NCI-H1092 treated with DMSO at 0.1 percent for 48 hours (cell line): ENCODE results near the gene DSC3.
"Not testable (repeated sequence)": the region's sequence is repeated elsewhere in the genome, so short reads cannot be mapped to it uniquely, and the experiment has no call there.

Experiments used
- DNase-seq: peaks from one replicate; lab custom pipeline; 2025; lab: John Stamatoyannopoulos, UW

The DSC3 gene

DNA sequence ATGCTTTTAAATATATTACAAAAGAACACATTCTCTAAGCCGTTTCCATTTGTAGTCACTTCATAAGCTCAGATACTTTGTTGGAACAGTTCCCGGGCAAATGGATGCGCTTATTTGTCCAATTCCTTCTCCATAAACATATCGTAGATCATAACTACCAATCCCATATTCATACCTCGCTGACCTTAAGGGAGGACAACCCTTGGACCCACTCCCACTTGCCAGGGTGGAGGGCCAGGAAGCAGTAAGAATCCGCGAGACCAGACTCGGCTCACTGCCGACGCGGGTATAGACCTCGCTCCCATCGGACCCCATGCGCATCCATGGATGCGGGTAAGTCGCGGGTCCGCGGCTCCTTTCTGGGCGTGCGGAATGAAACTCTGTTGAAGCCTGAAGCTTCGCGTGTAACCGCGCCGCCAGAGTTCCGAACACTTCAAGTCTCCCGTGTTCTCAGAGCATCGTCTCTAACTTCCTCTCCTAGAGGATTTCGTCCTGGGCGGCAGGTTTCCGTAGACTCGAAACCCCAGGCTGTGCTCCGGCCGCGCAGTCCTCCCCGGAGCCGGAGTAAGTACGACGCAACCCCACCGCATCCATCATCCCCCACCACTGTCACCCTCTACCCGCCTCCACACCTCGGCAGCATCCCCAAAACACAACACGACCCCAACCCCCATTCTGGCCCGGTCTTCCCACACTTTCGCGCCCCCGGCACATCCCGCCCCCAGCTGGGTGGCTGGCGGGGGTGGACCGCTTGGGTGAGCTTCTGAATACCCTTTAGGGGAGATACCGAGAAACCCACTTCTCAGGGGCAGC lies 1.1 kb downstream of the DSC3 start:
- no peak for DNase-seq

DNA sequence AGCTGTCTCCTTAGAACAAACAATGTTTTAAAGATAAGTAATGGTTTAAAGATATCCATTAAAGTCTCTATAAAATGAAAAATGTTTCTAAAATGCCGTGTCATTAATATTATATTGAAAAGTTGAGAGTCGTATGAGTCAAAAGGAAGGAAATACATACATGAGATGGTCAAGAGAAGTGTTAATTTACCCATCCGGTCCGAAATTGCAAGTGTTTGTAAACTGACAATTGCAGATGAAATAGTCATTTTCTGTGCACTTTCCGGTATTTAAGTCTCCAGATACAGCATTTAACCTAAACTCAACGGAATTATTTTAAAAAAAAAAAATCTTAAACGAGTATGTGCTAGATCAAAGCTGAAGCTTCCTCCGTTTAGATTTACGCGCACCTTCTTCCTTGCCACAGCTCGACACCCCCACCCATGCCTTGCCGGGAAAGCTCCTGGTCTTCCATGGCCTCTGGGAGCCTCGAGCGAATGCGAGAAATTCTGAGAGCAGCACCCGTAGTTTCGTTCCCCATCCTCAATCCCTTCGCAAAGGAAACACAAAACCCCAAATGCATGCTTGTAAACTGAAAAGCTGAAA lies 1.8 kb downstream of the DSC3 start:
- no peak for DNase-seq

DNA sequence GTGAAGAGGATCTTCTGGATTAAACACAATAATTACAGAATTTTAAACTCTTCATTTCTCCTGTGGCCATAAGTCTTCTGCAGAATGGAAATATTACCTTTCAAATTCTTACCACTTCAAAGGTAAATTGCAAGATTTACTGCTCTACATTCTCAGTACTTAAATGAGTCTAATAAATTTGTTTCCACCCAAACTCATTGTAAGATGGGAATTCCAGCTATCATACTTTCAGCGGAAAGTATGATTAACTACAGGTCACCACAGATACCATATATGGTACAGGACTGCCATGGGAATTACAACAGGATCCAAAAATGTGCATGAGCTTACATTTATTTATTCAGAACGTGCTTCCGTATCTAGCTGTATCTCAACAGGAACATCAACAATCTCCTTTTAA lies 3.1 kb downstream of the DSC3 start:
- DNase-seq = no peak

DNA sequence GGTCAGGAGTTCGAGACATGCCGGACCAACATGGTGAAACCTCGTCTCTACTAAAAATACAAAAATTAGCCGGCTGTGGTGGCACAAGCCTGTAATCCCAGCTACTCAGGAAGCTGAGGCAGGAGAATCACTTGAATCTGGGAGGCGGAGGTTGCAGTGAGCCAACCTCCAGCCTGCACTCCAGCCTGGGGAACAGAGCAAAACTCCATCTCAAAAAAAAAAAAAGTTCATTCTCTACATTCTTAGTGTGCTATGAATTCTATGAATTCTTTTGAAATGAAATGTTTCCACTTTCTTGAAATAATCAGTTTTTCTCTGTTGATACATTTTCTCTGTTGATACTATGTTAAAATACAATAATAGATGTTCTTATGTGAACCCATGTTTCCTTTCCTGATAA lies 4.9 kb downstream of the DSC3 start:
- not testable (repeated sequence) for DNase-seq

DNA sequence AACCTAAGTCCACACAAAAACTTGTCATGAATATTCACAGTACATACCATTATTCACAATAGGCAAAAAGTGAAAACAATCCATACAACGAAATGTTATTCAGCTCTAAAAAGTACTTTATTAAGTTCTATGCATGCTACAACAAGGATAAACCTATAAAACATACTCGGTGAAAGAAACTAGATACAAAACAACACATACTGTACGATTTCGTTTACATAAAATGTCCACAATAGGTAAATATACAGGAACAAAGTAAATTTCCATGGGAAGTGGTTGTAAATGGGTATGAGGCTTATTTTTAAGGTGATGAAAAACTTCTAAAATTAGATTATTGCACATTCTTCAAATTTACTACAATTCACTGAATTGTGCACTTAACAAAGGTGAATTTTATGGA lies 8.0 kb downstream of the DSC3 start:
- DNase-seq = no peak

DNA sequence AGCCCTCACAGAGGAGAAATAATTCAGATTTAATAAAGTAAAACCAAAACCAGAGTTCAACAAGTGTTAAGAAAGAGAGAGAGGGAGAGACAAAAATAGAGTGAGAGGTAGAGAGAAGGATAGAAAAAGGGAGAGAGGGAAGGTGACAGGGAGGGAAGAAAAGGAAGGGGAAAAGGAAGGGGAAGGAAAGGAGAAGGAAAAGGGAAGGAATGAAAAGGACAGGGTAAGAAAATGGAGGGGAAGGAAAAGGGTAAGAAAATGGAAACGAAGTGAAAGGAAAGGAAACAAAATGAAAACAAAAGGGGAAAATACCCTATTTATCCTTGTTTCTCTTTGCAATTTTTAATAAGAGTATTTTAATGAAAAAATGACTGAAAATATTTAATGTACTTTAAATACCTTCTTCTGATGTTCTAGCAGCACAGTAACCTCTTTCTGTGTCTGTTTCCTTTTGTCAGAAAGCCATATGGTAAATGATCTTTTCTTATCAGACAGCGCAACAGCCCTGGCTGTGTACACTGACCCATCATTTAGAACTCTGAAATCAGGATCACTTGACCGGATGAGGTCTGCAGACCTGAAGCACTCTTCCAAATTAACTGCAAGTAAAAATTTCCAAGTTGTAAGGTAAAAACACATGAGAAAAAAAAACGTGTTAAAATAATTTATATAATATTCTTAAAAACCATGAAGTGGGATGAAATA lies 11.8 kb downstream of the DSC3 start:
- no peak for DNase-seq

DNA sequence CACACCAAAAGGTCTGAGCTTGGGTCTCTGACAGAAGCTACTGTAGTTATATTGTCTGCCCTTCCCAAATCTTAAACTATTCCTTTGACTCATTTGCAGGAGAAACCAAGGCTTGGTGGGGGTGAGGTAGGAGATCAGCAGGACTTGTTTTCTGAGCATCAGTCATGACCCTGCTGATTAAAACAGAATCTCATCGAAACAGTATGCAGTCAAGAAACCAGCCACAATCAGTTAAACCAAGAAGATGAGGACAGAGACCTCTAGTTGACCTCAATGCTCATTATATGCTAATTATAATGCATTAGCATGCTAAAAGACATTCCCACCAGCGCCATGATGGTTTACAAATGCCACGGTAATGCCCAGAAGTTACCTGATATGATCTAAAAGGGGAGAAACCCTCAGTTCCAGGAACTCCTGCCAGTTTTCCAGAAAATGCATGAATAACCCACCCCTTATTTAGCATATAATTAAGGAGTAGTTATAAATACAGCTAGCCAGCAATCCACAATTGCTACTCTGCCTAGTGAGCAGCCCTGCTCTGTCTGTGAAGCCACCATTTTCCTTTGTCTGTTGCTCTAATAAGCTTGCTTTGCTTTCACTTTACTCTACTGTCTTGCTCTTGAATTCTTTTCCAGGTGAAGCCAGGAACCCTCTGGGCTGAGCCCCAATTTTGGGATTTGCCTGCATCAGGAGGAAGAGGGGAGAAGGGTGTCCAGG lies 26.7 kb downstream of the DSC3 start:
- DNase-seq = no peak

DNA sequence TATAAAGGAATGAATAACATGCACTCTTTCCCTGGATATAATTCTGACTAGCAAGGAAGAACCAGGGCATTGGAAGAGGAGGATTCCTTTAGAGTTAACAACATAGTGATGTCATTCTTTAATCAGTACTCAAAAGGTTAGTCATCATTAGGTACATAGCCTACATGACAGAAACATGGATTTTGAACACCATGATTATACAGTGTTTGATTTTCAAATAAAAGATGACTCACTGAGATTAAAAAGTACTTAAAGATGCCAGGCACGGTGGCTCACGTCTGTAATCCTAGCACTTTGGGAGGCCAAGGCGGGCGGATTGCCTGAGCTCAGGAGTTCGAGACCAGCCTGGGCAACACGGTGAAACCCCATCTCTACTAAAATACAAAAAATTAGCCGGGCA lies 31.1 kb downstream of the DSC3 start:
- DNase-seq = not testable (repeated sequence)

DNA sequence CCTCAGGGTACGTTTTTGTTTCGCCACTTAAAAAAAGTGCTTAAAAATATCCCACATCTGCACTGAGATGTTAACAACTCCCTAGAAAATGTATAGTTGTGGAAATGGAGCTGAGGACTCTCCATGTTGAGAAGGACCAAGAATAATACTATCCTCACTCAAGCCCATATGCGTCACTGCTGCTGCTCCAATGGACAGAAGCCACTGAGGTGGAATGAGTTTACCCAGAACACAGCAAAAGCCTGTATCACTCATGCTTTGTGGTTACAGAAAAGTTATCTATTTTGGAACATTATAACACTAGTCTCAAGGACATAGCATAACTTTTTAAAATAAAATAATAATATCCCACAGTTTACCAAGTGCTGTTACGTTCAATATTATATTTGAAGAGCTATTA lies 31.9 kb downstream of the DSC3 start:
- DNase-seq = no peak

DNA sequence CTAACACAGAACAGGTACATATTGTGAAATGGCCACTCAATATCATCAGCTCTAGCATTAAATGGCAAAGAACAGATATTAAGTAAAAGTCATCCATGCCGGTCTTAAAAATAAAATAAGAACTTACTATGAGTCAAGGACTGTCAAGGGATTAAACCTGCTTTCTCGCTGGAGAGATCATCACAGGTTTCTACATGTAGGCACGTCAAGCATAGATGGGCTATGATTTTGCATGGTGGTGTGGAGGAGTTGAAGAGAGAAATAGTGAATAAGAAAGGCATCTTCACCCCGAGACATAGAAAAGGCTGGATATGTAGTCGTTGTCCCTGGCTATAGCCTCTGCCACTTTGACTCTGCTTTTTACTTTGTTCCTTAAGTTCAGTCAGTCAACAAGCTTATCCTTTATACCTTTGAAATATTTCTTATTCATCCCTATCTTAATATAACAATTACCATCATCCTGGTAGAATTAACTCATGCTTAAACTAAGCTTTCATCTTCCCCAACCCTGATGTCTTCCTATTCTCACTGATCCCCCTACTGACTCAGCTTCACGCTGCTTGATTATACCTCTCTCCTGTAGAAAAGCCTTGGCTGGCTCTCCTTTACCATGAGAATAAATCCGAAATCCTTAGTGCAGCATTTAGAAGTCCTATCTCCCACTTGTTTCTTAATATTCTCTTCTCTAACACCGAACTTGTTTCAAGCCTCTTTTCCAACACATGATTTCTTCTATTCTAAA lies 42.5 kb downstream of the DSC3 start:
- no peak for DNase-seq

DNA sequence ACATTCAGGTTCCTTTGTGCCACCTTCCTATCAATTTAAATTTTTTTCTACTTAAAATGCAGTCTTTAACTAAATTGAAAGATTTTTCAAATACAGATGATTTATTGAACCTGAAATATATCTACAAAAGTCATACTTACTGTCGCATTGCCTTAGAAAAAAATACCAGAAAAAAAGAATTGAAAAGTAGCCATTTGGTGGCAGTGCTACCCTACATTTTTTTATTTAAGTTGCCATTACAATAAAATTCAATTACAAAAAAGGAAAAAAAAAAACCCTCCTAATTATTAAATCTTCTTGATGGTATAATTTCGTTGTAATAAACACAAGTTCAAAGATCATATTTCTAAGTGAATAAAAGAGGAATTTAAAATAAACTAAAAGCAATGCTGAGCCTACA lies 43.4 kb downstream of the DSC3 start:
- DNase-seq = no peak

DNA sequence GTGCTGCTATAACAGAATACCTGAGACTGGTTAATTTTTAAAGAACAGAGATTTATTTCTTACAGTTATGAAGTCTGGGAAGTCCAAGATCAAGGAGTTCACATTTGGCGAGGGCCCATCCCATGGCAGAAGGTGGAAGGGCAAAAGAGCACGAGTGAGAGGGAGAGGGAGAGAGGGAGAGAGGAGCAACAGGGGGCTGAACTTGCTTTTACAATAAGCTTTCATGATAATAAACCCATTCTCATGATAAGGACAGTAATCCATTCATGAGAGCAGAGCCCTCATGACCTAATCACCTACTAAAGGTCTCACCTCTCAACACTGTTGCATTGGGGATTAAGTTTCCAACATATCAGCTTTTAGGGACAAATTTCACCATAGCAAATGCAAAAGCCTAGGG lies 45.3 kb downstream of the DSC3 start:
- DNase-seq = no peak

DNA sequence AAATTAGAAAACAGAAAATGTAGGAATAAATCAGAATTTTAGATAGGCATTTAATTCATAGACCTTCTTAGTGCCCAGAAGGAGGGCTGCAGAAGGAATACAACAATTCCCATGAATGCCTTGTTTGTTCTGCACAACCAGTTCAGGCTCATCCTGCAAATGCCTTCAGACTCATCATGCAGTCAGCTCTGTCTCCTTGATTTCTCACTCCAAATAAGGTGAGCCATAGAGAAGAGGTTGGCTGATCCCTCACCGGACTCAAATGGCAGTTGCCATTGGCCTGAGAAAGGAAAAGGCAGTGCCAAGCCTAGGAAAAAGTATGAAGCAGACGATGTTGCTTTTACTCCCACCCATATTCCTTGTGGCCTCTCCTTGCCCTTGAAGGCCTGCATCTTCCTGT lies 50.3 kb downstream of the DSC3 start:
- DNase-seq = no peak

DNA sequence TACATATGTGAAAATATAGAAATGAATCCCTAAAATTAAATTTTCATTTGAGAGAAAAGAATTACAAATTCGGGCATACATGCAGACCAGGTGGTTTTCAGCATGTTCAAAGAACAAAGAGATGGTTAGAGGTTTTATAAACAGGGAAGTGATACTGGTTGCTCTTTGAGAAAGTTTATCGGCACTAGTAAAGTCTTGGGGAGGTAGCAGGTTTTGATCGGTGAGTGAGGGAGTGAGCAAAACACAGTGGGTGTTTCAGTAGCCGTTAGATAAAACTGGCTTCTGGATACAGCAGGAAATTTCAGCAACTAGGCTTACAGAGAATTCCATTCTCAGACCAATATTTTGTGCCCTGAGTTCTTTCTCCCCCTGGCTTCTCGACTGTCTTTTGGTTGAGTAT lies 51.1 kb downstream of the DSC3 start:
- no peak for DNase-seq

DNA sequence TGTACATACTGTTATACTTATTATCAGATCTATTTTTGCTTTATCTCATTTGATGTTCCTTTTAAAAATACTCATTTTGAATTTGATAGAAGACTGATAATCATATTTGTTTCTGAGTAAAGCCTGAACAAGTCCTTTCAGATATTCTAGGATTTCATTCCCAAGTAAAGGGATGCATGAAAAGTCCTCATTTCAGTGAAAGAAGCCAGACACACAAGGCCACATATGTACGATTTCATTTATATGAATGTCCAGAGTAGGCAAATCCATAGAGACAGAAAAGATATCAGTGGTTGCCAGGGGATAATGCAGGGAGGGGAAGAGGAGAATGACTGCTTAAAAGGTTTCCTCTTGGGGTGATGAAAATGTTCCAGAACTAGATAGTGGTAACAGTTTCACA lies 53.4 kb downstream of the DSC3 start:
- DNase-seq = no peak

DNA sequence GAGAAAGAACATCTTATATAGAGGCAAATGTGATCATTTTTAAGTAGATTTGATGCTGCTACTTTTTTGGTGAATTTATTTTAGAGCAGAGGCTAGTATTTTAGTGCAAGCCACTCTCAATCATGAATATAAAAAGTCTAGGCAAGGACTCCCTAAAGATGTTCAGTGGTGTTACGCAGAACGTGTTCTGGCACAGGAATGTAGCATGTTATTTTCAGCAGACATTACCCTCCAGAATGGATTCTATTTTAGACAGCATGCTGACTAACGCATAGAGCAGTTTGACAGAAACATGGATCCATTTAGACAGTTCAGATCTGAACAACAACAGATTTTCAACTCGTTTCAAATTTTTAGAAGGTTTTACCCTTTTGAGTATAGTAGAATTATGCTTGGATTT lies 54.1 kb downstream of the DSC3 start:
- DNase-seq = no peak

DNA sequence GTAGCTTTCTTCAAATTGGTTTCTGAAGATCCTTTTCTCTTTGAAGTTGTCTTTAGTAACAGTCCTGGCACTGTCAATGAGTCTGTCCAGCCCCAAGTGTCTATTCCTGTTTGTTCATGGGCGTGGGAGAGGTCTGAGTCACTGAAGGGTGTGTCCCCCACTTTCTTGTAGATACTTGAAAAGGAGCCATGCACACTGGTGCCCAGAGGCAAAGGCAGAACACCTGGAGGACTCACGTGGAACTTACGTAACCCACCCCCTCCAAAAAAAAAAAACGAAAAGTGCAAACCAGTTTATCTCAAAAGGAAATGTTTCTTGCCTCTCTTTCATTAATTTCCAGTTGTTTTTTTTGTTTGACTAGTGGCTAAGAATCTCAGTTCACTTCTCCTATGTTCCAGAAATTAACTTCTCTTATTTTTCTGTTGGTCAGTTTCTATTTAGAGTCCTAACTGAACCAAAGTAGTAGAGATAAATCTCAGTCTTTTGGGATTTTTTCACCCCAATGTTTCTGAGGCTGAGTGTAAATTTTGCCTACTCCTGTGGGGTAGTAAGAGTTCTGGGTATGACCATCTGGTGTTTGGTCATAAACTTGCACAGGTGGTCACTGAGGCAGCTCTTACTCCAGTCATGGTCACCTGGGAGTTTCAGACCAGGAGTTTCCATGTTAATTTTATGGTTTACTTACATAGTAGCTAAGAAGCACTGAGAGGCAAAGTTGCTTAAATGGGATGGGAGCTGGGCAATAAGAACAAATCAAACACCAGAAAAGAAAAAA lies 54.9 kb downstream of the DSC3 start:
- DNase-seq = no peak

DNA sequence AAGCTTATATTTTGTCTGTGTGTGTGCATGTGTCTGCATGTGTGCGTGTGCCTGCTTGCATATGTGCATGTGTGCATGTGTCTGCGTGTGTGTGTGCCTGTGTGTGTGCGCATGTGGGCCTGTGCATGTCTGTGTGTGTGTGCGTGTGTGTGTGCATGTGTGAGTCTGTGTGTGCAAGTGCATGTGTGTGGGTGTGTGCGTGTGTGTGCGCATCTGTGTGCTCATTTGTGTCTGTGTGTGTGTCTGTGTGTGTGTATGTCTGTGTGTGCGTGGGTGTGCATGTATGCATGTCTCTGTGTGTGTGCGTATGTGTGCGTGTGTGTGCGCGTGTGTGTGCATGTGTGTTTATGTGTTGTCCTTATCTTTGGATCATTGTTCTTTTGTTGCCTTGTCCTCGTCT lies 56.8 kb downstream of the DSC3 start:
- DNase-seq = no peak

DNA sequence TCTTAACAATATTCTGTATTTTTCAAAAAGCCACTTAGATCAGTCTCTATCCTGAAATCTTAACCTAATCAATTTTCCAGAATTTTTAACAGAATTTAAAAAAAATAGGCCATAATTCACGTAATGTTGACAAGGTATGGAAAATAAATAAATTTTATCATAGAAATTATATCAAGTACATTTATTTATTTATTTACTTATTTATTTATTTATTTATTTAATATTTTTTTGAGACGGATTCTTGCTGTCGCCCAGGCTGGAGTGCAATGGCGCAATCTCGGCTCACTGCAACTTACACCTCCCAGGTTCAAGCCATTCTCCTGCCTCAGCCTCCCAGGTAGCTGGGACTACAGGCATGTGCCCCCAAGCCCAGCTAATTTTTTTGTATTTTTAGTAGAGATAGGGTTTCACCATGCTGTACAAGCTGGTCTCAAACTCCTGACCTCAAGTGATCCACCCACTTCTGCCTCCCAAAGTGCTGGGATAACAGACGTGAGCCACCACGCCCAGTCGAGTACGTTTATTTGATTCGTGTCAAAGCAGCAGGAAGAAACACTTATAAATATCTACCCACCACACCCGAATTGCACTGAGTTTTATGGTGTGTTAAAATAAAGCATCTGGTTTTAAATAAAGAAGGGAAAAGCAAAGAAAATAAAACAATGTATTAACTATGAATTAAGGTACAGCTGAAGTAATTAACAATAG lies 60.1 kb downstream of the DSC3 start:
- DNase-seq = no peak

DNA sequence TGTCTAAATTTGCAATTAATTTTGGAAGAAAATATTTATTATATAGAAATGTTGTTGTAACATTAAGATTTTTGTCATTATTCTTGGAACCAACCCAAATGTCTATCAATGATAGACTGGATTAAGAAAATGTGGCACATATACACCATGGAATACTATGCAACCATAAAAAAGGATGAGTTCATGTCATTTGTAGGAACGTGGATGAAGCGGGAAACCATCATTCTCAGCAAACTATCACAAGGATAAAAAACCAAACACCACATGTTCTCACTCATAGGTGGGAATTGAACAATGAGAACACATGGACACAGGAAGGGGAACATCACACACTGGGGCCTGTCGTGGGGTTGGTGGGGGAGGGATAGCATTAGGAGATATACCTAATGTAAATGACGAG lies 64.5 kb downstream of the DSC3 start:
- not testable (repeated sequence) for DNase-seq
